H1 (cell line): ENCODE data around the gene CCDC33. TPM values are rescaled to one million over a fixed set of nuclear protein-coding genes. Genes with fewer than 3 reads are reported as not detected.

Experiments used
- CTBP2 ChIP-seq: IDR thresholded peaks from 2 replicates; pipeline ENCODE4 v1.7.0; 2011; ENCODE audit warnings: borderline replicate concordance, mild to moderate bottlenecking, moderate library complexity, mixed read lengths, low read length; ENCODE audit not compliant: insufficient read depth, insufficient read length
- E2F6 ChIP-seq: IDR thresholded peaks from 2 replicates; pipeline ENCODE4 v1.6.1; 2012; ENCODE audit warnings: inconsistent platforms
- KDM4A ChIP-seq: IDR thresholded peaks from one replicate; pipeline ENCODE4 v1.7.1; 2012; ENCODE audit warnings: low read depth, mild to moderate bottlenecking, moderate library complexity, low read length, inconsistent platforms; ENCODE audit not compliant: severe bottlenecking
- MAFK ChIP-seq: IDR thresholded peaks from 2 replicates; pipeline ENCODE4 v1.6.1; 2012; ENCODE audit warnings: low read depth, mild to moderate bottlenecking, improper control_type of control experiment, low read length
- NRF1 ChIP-seq: IDR thresholded peaks from 2 replicates; pipeline ENCODE4 v1.6.1; 2011; ENCODE audit warnings: mild to moderate bottlenecking, low read depth, low read length, improper control_type of control experiment
- RNF2 ChIP-seq: fragments of 200-900, 300-1000 bp; sonication (generic); IDR thresholded peaks from 2 replicates; pipeline ENCODE4 v1.7.1; 2016; ENCODE audit warnings: borderline replicate concordance, low read depth, mild to moderate bottlenecking, antibody characterized with exemption, low read length; ENCODE audit not compliant: poor library complexity, severe bottlenecking; ENCODE audit errors: missing control alignments
- polyA plus RNA-seq, 7 experiments: library from polyadenylated mRNA; depleted of rRNA in 3 of 7; stranded (reverse) in 5 of 7; unstranded in 2 of 7; fragments of >200 nt in 5 of 7; fragments of 200-250 nt in 2 of 7; gene quantifications; 1 replicate in 5 of 7; 2 replicates in 1 of 7; 4 replicates in 1 of 7; pipeline versions ENCODE4 v1.2.1 to v1.2.3, GENCODE V29; 2011 to 2013; ENCODE audit warnings: missing spikeins in 2 of 7, mixed read lengths in 2 of 7
- total RNA-seq: library from RNA; stranded (reverse); fragmentation: NEBNext Ultra II Directional; extraction: Animal tissue kit (Norgen Biotek cat#: 25700); gene quantifications from 2 replicates; pipeline ENCODE4 v1.2.1, GENCODE V29; 2021

Gene CCDC33
- total and polyA plus RNA-seq, 2 of the 8 experiments (the other 6 are each of a cell fraction or from before 2014, with no cell fraction given), result 2.0 to 2.7 TPM

- TF ChIP-seq E2F6, result no peak
- no peak for TF ChIP-seq KDM4A
- TF ChIP-seq NRF1, result no peak
- no peak for TF ChIP-seq RNF2
- TF ChIP-seq CTBP2, result no peak
- TF ChIP-seq MAFK, result no peak
Observed at GRCh38 chr15:74242441-74243185, 6.5 kb downstream of the CCDC33 start (continued).
